GM12874 (cell line): ENCODE data around the gene GABBR2.

Experiments
- TF ChIP-seq, protein P1 (sequence below): IDR thresholded peaks from 2 replicates; pipeline ENCODE4 v1.5.1; 2011; ENCODE audit warnings: low read depth, mild to moderate bottlenecking, control low read depth, low read length, moderate library complexity; ENCODE audit not compliant: insufficient read depth

The GABBR2 gene

GRCh38 chr9:98491231-98491651 is 217.5 kb downstream of the GABBR2 start:
- TF ChIP-seq, protein P1, sequence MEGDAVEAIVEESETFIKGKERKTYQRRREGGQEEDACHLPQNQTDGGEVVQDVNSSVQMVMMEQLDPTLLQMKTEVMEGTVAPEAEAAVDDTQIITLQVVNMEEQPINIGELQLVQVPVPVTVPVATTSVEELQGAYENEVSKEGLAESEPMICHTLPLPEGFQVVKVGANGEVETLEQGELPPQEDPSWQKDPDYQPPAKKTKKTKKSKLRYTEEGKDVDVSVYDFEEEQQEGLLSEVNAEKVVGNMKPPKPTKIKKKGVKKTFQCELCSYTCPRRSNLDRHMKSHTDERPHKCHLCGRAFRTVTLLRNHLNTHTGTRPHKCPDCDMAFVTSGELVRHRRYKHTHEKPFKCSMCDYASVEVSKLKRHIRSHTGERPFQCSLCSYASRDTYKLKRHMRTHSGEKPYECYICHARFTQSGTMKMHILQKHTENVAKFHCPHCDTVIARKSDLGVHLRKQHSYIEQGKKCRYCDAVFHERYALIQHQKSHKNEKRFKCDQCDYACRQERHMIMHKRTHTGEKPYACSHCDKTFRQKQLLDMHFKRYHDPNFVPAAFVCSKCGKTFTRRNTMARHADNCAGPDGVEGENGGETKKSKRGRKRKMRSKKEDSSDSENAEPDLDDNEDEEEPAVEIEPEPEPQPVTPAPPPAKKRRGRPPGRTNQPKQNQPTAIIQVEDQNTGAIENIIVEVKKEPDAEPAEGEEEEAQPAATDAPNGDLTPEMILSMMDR, result no peak

- TF ChIP-seq, protein P1, result no peak
Measured at GRCh38 chr9:98488571-98489312, 220.0 kb downstream of the GABBR2 start.

GRCh38 chr9:98485706-98486105 is 223.0 kb downstream of the GABBR2 start:
- TF ChIP-seq, protein P1, result no peak

DNA sequence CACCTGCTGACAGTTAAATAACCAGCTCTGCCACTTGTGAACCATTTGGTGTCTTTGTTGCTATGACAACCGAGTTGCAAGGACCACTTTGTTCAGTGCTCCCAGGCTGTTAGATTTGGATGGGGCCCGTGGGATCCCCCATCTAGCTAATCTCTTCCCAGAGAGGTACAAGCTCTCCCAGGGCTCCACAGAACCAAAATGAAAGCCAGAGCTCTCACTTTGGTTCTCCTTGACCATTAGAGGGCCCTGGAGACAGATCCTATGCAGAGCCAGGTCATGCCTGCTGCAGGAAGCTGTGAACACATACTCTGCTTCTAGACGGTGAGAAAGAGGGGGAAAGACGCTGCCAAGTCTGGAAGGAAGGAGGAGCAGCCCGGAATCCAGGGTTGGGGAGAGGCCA is 224.6 kb downstream of the GABBR2 start:
- TF ChIP-seq, protein P1, result no peak

GRCh38 chr9:98482226-98482625 is 226.5 kb downstream of the GABBR2 start:
- TF ChIP-seq, protein P1, result no peak

- TF ChIP-seq, protein P1, result no peak
Measured at GRCh38 chr9:98481676-98482075, 227.1 kb downstream of the GABBR2 start.

- TF ChIP-seq, protein P1, result no peak
Measured at GRCh38 chr9:98479967-98480847, 228.5 kb downstream of the GABBR2 start.
